ENCODE measurements around the gene FAM50A.

- TF ChIP-seq CTCF (IDR thresholded peaks at IDR 0.05) (no peak), POLR2A (IDR thresholded peaks at IDR 0.05) (no peak)
These were observed 23.0 kb downstream of the FAM50A start for GRCh38 chrX:154466907-154467306.

Data from lower leg skin (tissue), 3 donors.